Stomach (tissue), 9 donors: ENCODE results near the gene PCNP. TPM values are rescaled to one million over a fixed set of nuclear protein-coding genes. Genes with fewer than 3 reads are reported as not detected.

ENCODE experiments used
- DNase-seq, 2 donors: peaks; one replicate each; pipeline versions ENCODE4 v3.0.0 to v3.0.0-alpha.2; 2013 to 2019
- H3K27ac ChIP-seq, 5 donors: fragments of 200-600 bp in 4 of 5; sonication (generic) in 4 of 5; one replicate each; pipeline ENCODE4 v1.5.1; 2013 to 2019; ENCODE audit warnings: mild to moderate bottlenecking in 1 of 5, moderate library complexity in 1 of 5
- H3K27me3 ChIP-seq, 3 donors: fragments of 200-600 bp; sonication (generic); one replicate each; pipeline ENCODE4 v1.5.1; 2017 to 2019; ENCODE audit warnings: mixed run types in 1 of 3
- H3K36me3 ChIP-seq, 4 donors: fragments of 200-600 bp; sonication (generic); 1 replicate in 3 of 4; 2 replicates in 1 of 4; pipeline ENCODE4 v1.5.1; 2016 to 2019
- H3K4me1 ChIP-seq, 4 donors: fragments of 200-600 bp; sonication (generic); one replicate each; pipeline ENCODE4 v1.5.1; 2016 to 2019
- H3K4me3 ChIP-seq, 4 donors: fragments of 200-600 bp; sonication (generic) in 3 of 4; one replicate each; pipeline ENCODE4 v1.5.1; 2016 to 2019; ENCODE audit warnings: mild to moderate bottlenecking in 1 of 4
- H3K9me3 ChIP-seq, 4 donors: fragments of 200-600 bp; sonication (generic); one replicate each; pipeline ENCODE4 v1.5.1; 2016 to 2019
- EP300 ChIP-seq: sonication (generic); formaldehyde crosslinking; IDR thresholded peaks from one replicate; pipeline ENCODE4 v1.6.1; 2017; ENCODE audit warnings: antibody characterized with exemption
- POLR2A ChIP-seq, 4 donors: fragments of 450-650 bp; IDR thresholded peaks; one replicate each; pipeline ENCODE4 v1.6.1; 2016; ENCODE audit warnings: antibody characterized with exemption in 4 of 4, control low read depth in 2 of 4, mild to moderate bottlenecking in 1 of 4, moderate library complexity in 1 of 4
- POLR2AphosphoS5 ChIP-seq, 3 donors: sonication (generic); formaldehyde crosslinking; IDR thresholded peaks; one replicate each; pipeline ENCODE4 v1.6.1; 2016; ENCODE audit warnings: antibody characterized with exemption in 3 of 3
- WGBS, 5 donors: extraction: QIAGEN DNeasy Blood & Tissue Kit in 3 of 5; methylation state at CpG; one replicate each; pipeline versions ENCODE4 v1.1.5 to v1.1.7; 2013 to 2018; 5-methylcytosine and 5-hydroxymethylcytosine counted together
- intact Hi-C: fragments of 100-400 bp; cut with DNase I; formaldehyde crosslinking; loops from one replicate; pipeline ENCODE4 v1.15.1; 2023; ENCODE audit warnings: low total_unique reads
- polyA plus RNA-seq, 3 donors: library from polyadenylated mRNA; stranded (reverse); fragments of 200-250 nt; gene quantifications; one replicate each; pipeline ENCODE4 v1.2.3, GENCODE V29; 2013
- total RNA-seq, 5 donors: library from RNA; depleted of rRNA; stranded (reverse); fragments of >200 nt; gene quantifications; one replicate each; pipeline versions ENCODE4 v1.1.0 to v1.2.3, GENCODE V29; 2014 to 2016
- TF ChIP-seq, protein P1 (sequence below), 7 experiments: fragments of 450-650 bp in 4 of 7; fragments of 200-600 bp in 3 of 7; sonication (generic) in 3 of 7; IDR thresholded peaks; one replicate each; pipeline ENCODE4 v1.5.1; 2016 to 2019; ENCODE audit warnings: antibody characterized with exemption in 7 of 7, control low read depth in 2 of 7, mild to moderate bottlenecking in 1 of 7
- donor health status: healthy with polysubstance abuse.
- donor health status: Bipolar disorder and iron deficiency.
- donor health status: healthy.

PCNP gene
- total and polyA plus RNA-seq, 8 donors: 21.7 to 163 (median 87.4) TPM

GRCh38 chr3:101617478-101617877, 43.5 kb downstream of the PCNP start:
- Histone ChIP-seq H3K4me1 (no peaks in the 10 kb centered on the region), H3K9me3 (peaks cover 0 to 4% (median 0%) of the 10 kb centered on the region in 4 donors), H3K36me3 (no peaks in the 10 kb centered on the region), H3K4me3 (no peak overlapping the region), H3K27ac (no peak overlapping the region), H3K27me3 (no peaks in the 10 kb centered on the region)
- TF ChIP-seq POLR2AphosphoS5 (IDR thresholded peaks at IDR 0.05) (no peak), EP300 (no peak), POLR2A (IDR thresholded peaks at IDR 0.05) (no peak)
- TF ChIP-seq, protein P1, sequence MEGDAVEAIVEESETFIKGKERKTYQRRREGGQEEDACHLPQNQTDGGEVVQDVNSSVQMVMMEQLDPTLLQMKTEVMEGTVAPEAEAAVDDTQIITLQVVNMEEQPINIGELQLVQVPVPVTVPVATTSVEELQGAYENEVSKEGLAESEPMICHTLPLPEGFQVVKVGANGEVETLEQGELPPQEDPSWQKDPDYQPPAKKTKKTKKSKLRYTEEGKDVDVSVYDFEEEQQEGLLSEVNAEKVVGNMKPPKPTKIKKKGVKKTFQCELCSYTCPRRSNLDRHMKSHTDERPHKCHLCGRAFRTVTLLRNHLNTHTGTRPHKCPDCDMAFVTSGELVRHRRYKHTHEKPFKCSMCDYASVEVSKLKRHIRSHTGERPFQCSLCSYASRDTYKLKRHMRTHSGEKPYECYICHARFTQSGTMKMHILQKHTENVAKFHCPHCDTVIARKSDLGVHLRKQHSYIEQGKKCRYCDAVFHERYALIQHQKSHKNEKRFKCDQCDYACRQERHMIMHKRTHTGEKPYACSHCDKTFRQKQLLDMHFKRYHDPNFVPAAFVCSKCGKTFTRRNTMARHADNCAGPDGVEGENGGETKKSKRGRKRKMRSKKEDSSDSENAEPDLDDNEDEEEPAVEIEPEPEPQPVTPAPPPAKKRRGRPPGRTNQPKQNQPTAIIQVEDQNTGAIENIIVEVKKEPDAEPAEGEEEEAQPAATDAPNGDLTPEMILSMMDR (IDR thresholded peaks at IDR 0.05): no peak
- no peak for DNase-seq
- 77 to 90% (median 82%) methylated on average over 7 of the region's 7 CpGs for WGBS, 5 donors
- intact Hi-C loops: no loop called here

DNA sequence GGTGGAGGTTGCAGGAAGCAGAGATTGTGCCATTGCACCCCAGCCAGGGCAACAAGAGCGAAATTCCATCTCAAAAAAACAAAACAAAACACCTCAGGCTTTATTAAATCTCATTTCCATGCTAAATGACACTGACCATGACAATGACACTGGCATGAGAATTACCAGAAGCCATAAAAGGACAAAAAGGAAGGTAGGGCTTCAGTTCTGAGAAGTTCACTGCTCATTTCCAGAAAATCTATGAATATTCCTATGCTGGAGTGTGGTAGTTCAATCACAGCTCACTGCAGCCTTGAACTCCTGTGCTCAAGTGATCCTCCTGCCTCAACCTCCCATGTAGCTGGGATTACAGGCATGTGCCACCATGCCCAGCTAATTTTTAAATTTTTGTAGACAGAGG, 44.7 kb downstream of the PCNP start:
- Histone ChIP-seq H3K36me3 (no peaks in the 10 kb centered on the region), H3K4me3 (no peak overlapping the region), H3K9me3 (peaks cover 0 to 4% (median 0%) of the 10 kb centered on the region in 4 donors), H3K27ac (no peak overlapping the region), H3K4me1 (no peaks in the 10 kb centered on the region), H3K27me3 (no peaks in the 10 kb centered on the region)
- 46 to 72% (median 60%) methylated on average over 1 of the region's 1 CpG for WGBS, 5 donors
- DNase-seq: no peak
- intact Hi-C loops: no loop called here
- no peak for TF ChIP-seq EP300
- no peak for TF ChIP-seq POLR2AphosphoS5 (IDR thresholded peaks at IDR 0.05)
- TF ChIP-seq, protein P1 (IDR thresholded peaks at IDR 0.05): no peak
- no peak for TF ChIP-seq POLR2A (IDR thresholded peaks at IDR 0.05)

- H3K27ac ChIP-seq: no peak overlapping the region
- TF ChIP-seq POLR2AphosphoS5 (IDR thresholded peaks at IDR 0.05) (no peak), POLR2A (IDR thresholded peaks at IDR 0.05) (no peak), EP300 (no peak)
- TF ChIP-seq, protein P1 (IDR thresholded peaks at IDR 0.05): no peak
- WGBS, 5 donors: 90 to 92% (median 91%) methylated on average over 3 of the region's 3 CpGs
- no peak overlapping the region for H3K4me3 ChIP-seq
- H3K9me3 ChIP-seq: peaks cover 0 to 4% (median 0%) of the 10 kb centered on the region in 4 donors
- H3K36me3 ChIP-seq: no peaks in the 10 kb centered on the region
- DNase-seq: no peak
- H3K4me1 ChIP-seq: no peaks in the 10 kb centered on the region
- H3K27me3 ChIP-seq: no peaks in the 10 kb centered on the region
- intact Hi-C loops: no loop called here
Observed at GRCh38 chr3:101619734-101620133, 45.8 kb downstream of the PCNP start.

GRCh38 chr3:101623656-101624055, 49.7 kb downstream of the PCNP start:
- TF ChIP-seq, protein P1 (IDR thresholded peaks at IDR 0.05): no peak
- no peak for TF ChIP-seq EP300
- TF ChIP-seq POLR2A (IDR thresholded peaks at IDR 0.05): no peak
- no peak for TF ChIP-seq POLR2AphosphoS5 (IDR thresholded peaks at IDR 0.05)
- Histone ChIP-seq H3K9me3 (peaks cover 0 to 4% (median 0%) of the 10 kb centered on the region in 4 donors), H3K27ac (no peak overlapping the region), H3K36me3 (no peaks in the 10 kb centered on the region), H3K27me3 (no peaks in the 10 kb centered on the region), H3K4me3 (no peak overlapping the region), H3K4me1 (no peaks in the 10 kb centered on the region)
- intact Hi-C loops: no loop called here
- 75 to 100% (median 92%) methylated on average over 1 of the region's 1 CpG for WGBS, 5 donors
- DNase-seq: no peak
